Activated CD4-positive, alpha-beta T cell treated with anti-CD3 and anti-CD28 coated beads, Interleukin-2, amount 10 ng/mL, durations not matched to agents 7 days and 5 days (primary cell): Measurements from ENCODE around the gene LIN7B. TPM values are rescaled to one million over a fixed set of nuclear protein-coding genes. Genes with fewer than 3 reads are reported as not detected.

Experiments used
- CTCF ChIA-PET: fragments of 350-600 bp; sonication (Branson Sonifier 250); formaldehyde crosslinking; loops from one replicate; lab custom pipeline; 2021; ENCODE audit warnings: antibody characterized with exemption; lab: Charles Lee
- POLR2A ChIA-PET: fragments of 350-600 bp; sonication (Branson Sonifier 250); formaldehyde crosslinking; loops from one replicate; lab custom pipeline; 2021; ENCODE audit warnings: antibody characterized with exemption; lab: Charles Lee
- DNase-seq: peaks from one replicate; pipeline ENCODE4 v3.0.0-alpha.2; 2020
- H3K27ac Mint-ChIP-seq: one replicate; pipeline ENCODE4 v1.8.0; 2021; ENCODE audit warnings: mild to moderate bottlenecking, moderate library complexity, mixed read lengths
- H3K27me3 Mint-ChIP-seq: one replicate; pipeline ENCODE4 v1.8.0; 2021; ENCODE audit warnings: mixed read lengths
- H3K36me3 Mint-ChIP-seq: one replicate; pipeline ENCODE4 v1.8.0; 2021; ENCODE audit warnings: low read depth, mixed read lengths
- H3K4me1 Mint-ChIP-seq: one replicate; pipeline ENCODE4 v1.8.0; 2021; ENCODE audit warnings: mixed read lengths
- H3K4me3 Mint-ChIP-seq: one replicate; pipeline ENCODE4 v1.8.0; 2021; ENCODE audit warnings: mild to moderate bottlenecking, moderate library complexity, mixed read lengths
- H3K9me3 Mint-ChIP-seq: one replicate; pipeline ENCODE4 v1.8.0; 2021; ENCODE audit warnings: mixed read lengths
- total RNA-seq, 2 experiments: library from RNA; stranded (reverse); gene quantifications; one replicate each; pipeline ENCODE4 v1.2.3, GENCODE V29; 2021

The LIN7B gene
- total RNA-seq, 2 experiments from 2014 or later: 5.6 TPM

DNA sequence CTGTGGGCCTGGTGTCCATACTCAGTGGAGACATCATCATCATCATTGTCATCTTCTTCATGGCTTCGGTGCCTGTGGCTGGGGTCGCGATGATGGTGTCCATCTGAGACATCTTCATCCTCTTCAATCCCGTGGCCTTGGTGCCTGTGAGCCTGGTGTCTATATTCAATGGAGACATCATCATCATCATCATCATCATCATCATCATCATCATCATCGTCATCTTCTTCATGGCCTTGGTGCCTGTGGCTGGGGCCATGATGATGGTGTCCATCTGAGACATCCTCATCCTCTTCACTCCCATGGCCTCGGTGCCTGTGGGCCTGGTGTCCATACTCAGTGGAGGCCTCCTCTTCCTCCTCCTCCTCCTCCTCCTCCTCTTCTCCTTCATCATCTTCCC lies 40.1 kb downstream of the LIN7B start:
- ChIA-PET POLR2A (no interaction called here), CTCF (interaction anchor here (1.3 kb wide), 1 partner anchor 161 kb away, joined by 3 read pairs; the partner anchor contains the start of genes GYS1 and RUVBL2)
- Mint-ChIP-seq H3K9me3 (no peaks in the 10 kb centered on the region), H3K27me3 (peaks cover 68% of the 10 kb centered on the region), H3K27ac (no peak overlapping the region), H3K36me3 (peaks cover 6% of the 10 kb centered on the region), H3K4me3 (no peak overlapping the region), H3K4me1 (peaks cover 22% of the 10 kb centered on the region)
- DNase-seq: no peak

DNA sequence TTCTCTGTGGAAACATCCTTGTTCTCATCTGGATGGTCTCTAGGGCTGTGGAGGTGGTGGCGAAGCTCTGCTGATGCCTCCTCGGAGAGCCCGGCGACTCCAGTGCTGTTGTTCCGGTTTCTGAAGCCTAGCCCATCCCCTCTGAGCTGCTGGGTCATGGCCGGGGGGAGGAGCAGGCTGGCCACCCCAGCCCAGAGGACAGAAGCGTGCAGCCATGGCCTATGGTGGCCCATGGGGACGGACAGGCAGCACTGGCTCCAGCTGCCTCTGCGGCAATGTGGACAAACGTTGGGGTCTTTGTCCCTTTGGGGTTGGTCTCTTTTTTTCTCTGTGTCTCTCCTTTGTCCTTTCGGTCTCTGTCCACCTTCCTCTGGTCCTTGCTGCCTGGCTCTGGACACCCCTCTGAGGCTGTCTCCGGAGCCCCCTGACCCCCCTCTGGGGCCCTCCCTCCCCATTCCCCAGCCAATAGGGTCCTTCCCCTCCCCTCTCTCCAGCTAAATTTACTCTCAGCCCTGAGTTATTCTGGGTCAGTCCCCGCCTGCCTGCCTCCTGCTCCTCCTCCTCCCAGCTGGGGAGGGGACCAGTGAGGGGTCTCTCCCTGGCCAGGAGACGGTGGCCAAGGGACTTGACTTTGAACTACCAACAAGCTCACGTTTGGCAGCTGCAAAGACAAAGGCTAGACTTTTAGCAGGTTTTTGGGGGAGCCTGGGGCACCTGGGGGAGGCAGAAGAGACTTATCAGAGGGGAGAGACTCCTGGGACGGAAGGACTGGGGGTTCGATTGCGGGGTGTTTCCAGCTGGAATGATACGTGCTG lies 41.0 kb downstream of the LIN7B start, which contains the start of gene HRC:
Gene HRC, minus strand, starts transcription at position 392 of the 815 bp plus-strand sequence. Its CDS starts 159 bp downstream, at position 233.
- CTCF ChIA-PET: interaction anchor here (0.8 to 1.3 kb wide), 2 partner anchors 49 to 162 kb away, joined by 3 read pairs; partner anchors contain the start of genes GYS1 and RUVBL2
- peaks cover 5% of the 10 kb centered on the region for H3K36me3 Mint-ChIP-seq
- H3K4me1 Mint-ChIP-seq: peaks cover 13% of the 10 kb centered on the region
- POLR2A ChIA-PET: no interaction called here
- DNase-seq: no peak
- no peaks in the 10 kb centered on the region for H3K9me3 Mint-ChIP-seq
- H3K4me3 Mint-ChIP-seq: no peak within 1 kb of the TSS
- H3K27ac Mint-ChIP-seq: no peak within 1 kb of the TSS
- peaks cover 64% of the 10 kb centered on the region for H3K27me3 Mint-ChIP-seq

DNA sequence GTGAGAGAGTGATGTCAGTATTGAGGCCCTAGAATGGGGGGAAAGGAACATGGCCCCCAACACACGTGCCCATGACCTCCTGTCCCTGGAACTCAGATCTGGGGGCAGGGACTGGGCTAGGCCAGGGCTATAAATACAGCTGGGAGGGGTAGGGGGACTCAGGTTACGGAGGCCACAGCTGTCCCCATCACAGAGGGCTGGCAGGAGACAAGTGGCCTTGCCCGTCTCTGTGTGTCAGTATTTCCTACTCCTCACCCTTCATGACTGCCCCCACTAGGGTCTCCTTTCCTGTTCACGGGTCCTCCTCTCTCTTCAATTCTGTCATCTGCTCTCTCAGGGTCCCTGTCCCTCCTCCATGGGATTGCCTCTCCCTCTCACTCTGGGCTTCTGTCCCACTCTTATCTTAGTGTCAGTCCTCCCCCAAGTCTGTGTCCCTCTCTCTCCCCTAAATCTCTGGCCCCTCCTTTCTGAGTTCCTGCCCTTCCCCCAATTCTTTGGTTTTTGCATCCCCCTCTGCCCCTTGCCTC lies 41.7 kb downstream of the LIN7B start:
- H3K27me3 Mint-ChIP-seq: peaks cover 66% of the 10 kb centered on the region
- peaks cover 5% of the 10 kb centered on the region for H3K36me3 Mint-ChIP-seq
- H3K4me3 Mint-ChIP-seq: no peak overlapping the region
- no peaks in the 10 kb centered on the region for H3K9me3 Mint-ChIP-seq
- no peak overlapping the region for H3K27ac Mint-ChIP-seq
- no peak for DNase-seq
- POLR2A ChIA-PET: no interaction called here
- H3K4me1 Mint-ChIP-seq: peaks cover 11% of the 10 kb centered on the region
- CTCF ChIA-PET: interaction anchor here (1.3 kb wide), 1 partner anchor 163 kb away, joined by 3 read pairs; the partner anchor contains the start of genes GYS1 and RUVBL2

DNA sequence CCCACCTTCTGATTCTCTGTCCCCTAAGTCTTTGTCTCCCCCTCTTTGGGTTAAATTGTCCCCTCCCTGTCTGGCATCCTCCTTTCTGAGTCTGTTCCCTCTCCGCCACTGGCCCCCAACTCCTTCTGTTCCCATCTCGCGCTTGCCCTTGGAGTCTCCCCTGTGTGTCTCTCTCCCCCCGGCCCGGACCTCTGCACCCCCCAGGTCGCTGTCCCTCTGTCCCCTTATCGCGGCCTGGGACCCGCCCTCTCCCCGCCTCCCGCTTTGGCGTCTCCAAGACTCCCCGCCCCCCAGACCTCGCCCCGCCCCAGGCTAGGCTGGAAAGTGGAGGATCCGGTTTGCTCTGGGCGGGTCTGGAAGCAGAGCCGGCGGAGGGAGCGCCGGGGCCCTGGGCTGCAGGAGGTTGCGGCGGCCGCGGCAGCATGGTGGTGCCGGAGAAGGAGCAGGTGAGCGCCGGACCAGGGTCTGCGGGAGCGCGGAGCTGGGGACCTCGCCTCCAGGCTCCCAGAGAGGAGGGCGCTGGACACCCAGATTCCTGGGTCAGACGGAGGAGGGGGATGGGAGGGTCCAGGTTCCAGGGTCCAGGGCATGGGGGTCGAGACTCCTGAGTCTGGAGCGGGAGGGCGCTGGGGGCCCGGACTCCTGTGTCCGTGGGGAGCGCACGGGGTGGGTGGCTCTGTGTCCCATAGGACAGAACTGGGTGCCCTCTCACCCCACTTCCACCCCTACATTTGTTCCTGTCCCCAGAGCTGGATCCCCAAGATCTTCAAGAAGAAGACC lies 43.5 kb downstream of the LIN7B start, which contains the start of gene TRPM4:
Gene TRPM4, plus strand, starts transcription at position 348 of the 780 bp plus-strand sequence. Its CDS starts 75 bp downstream, at position 423.
- H3K4me1 Mint-ChIP-seq: peaks cover 4% of the 10 kb centered on the region
- ChIA-PET POLR2A (no interaction called here), CTCF (no interaction called here)
- peaks cover 51% of the 10 kb centered on the region for H3K27me3 Mint-ChIP-seq
- no peaks in the 10 kb centered on the region for H3K9me3 Mint-ChIP-seq
- DNase-seq: peak; percentile 49
- H3K4me3 Mint-ChIP-seq: no peak within 1 kb of the TSS
- no peak within 1 kb of the TSS for H3K27ac Mint-ChIP-seq
- no peaks in the 10 kb centered on the region for H3K36me3 Mint-ChIP-seq

DNA sequence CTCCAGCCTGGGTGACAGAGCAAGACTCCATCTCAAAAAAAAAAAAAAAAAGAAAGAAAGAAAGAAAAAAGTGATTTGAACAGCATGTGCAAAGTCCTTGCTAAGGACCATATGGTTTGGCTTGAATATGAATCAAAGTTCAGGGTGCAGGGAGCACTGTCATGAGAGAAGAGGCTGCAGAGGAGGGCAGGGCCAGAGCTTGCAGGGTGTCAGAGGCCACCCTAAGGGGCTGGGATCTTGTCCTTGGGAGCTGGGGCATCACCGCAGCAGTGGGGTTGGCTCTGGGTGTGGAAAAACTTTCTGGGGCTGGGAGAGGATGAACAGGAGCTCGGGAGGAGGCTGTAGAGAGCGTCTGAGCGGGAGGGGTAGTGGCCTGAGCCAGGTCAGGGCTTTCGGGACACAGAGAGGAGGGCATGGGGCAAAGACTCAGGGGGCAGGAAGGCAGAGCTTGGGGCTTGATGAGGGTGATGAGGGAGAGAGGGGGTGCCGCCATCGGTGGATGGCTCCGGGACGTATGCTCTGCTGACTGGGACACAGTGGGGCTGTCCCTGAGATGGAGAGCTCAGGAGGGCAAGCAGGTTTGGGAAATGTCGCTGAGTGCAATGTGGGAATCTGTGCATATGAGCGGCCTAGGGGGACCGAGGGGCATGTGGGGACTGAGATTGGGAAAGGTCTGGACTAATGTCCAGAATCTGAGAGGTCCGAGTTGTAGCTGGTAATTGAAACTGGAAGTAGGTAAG lies 46.5 kb downstream of the LIN7B start:
- Mint-ChIP-seq H3K36me3 (no peaks in the 10 kb centered on the region), H3K4me3 (no peak overlapping the region), H3K9me3 (no peaks in the 10 kb centered on the region), H3K27me3 (peaks cover 36% of the 10 kb centered on the region), H3K27ac (no peak overlapping the region), H3K4me1 (peaks cover 4% of the 10 kb centered on the region)
- CTCF ChIA-PET: interaction anchor here (0.6 to 1.0 kb wide), 6 partner anchors 21 to 1161 kb away, joined by 3 to 5 read pairs (median 3); partner anchors contain the start of gene LIN7B
- POLR2A ChIA-PET: no interaction called here
- DNase-seq: no peak

DNA sequence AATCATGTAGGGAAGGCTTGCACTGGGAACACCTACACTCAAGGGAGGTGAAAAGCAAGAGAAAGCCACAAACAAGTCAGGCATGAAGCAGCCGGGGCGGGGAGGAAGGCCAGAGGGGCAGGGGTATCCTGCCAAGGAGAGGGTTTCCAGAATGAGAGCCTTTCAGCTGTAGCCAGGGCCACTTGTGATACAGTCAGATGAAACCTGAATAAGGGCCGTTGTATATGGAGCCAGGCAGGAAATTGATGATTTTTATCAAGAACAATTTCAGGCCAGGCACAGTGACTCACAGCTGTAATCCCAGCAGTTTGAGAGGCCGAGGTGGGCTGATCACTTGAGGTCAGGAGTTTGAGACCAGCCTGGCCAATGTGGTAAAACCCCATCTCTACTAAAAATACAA lies 47.8 kb downstream of the LIN7B start:
- Mint-ChIP-seq H3K27ac (no peak overlapping the region), H3K4me1 (peaks cover 4% of the 10 kb centered on the region), H3K27me3 (peaks cover 34% of the 10 kb centered on the region), H3K9me3 (no peaks in the 10 kb centered on the region), H3K4me3 (no peak overlapping the region), H3K36me3 (no peaks in the 10 kb centered on the region)
- no peak for DNase-seq
- ChIA-PET POLR2A (no interaction called here), CTCF (no interaction called here)

DNA sequence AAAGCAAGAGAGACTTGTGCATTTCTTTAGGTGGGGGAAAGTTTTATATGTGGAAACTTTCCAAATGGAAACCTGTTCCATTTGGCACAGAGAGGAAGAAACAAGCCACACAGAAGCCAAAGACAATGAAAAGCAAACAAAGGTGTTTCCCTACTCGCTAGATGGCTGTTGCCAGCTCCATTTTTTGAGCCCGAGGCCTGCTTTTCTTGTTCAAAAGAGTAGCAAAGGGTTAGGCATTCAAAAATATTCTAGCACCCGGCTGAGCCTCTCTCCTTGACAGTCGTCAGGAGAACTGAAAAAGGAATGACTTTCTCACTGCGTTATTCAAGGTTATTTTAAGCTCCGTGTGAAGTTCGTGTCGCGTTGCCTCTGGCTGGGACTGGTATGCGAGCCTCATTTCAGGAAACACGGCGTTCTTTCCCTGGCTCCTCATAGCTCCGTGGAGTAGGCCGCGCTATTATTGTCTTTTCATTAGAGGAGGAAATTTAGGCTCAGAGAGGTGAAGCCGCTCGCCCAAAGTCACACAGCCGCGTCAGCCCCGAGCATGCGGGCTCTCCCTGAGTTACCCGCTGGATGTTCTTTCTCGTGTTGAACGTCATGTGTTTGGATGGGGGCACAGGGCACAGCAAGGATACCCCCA lies 51.1 kb downstream of the LIN7B start:
- Mint-ChIP-seq H3K36me3 (no peaks in the 10 kb centered on the region), H3K4me3 (no peak overlapping the region), H3K27me3 (peaks cover 14% of the 10 kb centered on the region), H3K9me3 (no peaks in the 10 kb centered on the region), H3K27ac (no peak overlapping the region), H3K4me1 (no peaks in the 10 kb centered on the region)
- ChIA-PET POLR2A (no interaction called here), CTCF (interaction anchor here (1.0 kb wide), 1 partner anchor 34 kb away, joined by 4 read pairs; no protein-coding TSS in a partner anchor)
- DNase-seq: no peak

DNA sequence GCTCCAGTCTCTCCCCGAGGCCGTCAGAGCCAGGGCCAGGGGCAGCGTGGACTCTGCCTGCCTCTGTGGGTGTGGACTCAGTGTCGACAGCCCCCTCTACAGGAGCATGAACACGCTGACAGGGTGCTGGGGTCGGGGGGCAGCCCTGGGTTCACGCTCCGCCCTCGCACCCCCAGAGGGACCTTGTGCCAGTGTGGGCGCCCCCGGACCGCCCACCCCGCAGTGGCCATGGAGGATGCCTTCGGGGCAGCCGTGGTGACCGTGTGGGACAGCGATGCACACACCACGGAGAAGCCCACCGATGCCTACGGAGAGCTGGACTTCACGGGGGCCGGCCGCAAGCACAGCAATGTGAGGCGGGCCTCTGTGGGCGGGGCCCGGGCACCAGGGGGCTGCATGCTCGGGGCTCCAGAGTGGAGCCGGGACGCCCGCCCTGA lies 51.7 kb downstream of the LIN7B start:
- no peaks in the 10 kb centered on the region for H3K4me1 Mint-ChIP-seq

DNA sequence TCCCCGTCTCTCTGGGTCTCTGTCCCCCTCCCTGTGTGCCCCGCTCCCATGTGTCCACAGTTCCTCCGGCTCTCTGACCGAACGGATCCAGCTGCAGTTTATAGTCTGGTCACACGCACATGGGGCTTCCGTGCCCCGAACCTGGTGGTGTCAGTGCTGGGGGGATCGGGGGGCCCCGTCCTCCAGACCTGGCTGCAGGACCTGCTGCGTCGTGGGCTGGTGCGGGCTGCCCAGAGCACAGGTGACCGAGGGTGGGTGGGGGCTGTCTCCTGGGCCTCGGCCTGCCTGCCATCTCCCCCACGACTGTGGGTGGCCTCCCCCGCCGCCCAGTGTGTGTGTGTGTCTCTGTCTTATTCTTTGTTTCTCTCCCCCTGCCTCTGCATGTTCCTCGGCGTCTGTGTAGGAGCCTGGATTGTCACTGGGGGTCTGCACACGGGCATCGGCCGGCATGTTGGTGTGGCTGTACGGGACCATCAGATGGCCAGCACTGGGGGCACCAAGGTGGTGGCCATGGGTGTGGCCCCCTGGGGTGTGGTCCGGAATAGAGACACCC lies 53.8 kb downstream of the LIN7B start:
- Mint-ChIP-seq H3K9me3 (no peaks in the 10 kb centered on the region), H3K4me1 (no peaks in the 10 kb centered on the region), H3K27ac (no peak overlapping the region), H3K36me3 (no peaks in the 10 kb centered on the region), H3K4me3 (no peak overlapping the region), H3K27me3 (peaks cover 6% of the 10 kb centered on the region)
- no peak for DNase-seq
- CTCF ChIA-PET: no interaction called here
- POLR2A ChIA-PET: no interaction called here

More for the DNA sequence above, 51.7 kb downstream of the LIN7B start:
- Mint-ChIP-seq H3K9me3 (no peaks in the 10 kb centered on the region), H3K4me3 (no peak overlapping the region), H3K27me3 (peaks cover 8% of the 10 kb centered on the region), H3K36me3 (no peaks in the 10 kb centered on the region), H3K27ac (no peak overlapping the region)
- POLR2A ChIA-PET: no interaction called here
- CTCF ChIA-PET: no interaction called here
- no peak for DNase-seq
